ENCODE results near the gene SLC12A1.

The SLC12A1 gene

DNA sequence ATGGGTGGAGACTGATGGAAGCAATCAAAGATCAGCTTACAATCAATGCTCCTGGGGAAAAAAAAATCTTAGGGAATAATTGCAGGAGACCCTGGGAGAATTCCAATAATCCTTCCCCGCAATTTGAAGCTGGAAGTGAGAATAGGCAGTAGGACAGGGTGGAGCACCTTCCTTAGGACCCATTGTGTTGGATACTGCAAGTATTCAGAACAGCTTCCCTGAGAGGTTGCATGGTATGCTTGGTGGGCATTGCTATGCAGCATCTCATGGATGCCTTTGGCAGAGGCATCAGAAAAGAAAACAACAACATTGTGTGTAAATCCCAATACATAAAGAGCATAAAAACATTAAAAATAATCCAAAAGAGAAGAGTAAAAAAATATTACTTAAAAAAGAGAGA is 100.5 kb downstream of the SLC12A1 start:
- no peak for TF ChIP-seq SIN3A (IDR thresholded peaks at IDR 0.05; ENCODE audit: borderline replicate concordance, insufficient read depth, low read length)
- no peak for TF ChIP-seq FOXP2 (optimal IDR thresholded peaks at IDR 0.05; ENCODE audit: borderline replicate concordance, extremely low read depth, extremely low read length, insufficient read depth)
- no peak for TF ChIP-seq TAF1 (IDR thresholded peaks at IDR 0.05; ENCODE audit: borderline replicate concordance, insufficient read depth, low read length)
- TF ChIP-seq, protein P1, sequence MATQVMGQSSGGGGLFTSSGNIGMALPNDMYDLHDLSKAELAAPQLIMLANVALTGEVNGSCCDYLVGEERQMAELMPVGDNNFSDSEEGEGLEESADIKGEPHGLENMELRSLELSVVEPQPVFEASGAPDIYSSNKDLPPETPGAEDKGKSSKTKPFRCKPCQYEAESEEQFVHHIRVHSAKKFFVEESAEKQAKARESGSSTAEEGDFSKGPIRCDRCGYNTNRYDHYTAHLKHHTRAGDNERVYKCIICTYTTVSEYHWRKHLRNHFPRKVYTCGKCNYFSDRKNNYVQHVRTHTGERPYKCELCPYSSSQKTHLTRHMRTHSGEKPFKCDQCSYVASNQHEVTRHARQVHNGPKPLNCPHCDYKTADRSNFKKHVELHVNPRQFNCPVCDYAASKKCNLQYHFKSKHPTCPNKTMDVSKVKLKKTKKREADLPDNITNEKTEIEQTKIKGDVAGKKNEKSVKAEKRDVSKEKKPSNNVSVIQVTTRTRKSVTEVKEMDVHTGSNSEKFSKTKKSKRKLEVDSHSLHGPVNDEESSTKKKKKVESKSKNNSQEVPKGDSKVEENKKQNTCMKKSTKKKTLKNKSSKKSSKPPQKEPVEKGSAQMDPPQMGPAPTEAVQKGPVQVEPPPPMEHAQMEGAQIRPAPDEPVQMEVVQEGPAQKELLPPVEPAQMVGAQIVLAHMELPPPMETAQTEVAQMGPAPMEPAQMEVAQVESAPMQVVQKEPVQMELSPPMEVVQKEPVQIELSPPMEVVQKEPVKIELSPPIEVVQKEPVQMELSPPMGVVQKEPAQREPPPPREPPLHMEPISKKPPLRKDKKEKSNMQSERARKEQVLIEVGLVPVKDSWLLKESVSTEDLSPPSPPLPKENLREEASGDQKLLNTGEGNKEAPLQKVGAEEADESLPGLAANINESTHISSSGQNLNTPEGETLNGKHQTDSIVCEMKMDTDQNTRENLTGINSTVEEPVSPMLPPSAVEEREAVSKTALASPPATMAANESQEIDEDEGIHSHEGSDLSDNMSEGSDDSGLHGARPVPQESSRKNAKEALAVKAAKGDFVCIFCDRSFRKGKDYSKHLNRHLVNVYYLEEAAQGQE (IDR thresholded peaks at IDR 0.05; ENCODE audit: insufficient read depth in 1 of 2, low read depth in 2 of 2, low read length in 2 of 2): no peak
- TF ChIP-seq POLR2AphosphoS5 (IDR thresholded peaks at IDR 0.05; ENCODE audit: low read depth, low read length): no peak

DNA sequence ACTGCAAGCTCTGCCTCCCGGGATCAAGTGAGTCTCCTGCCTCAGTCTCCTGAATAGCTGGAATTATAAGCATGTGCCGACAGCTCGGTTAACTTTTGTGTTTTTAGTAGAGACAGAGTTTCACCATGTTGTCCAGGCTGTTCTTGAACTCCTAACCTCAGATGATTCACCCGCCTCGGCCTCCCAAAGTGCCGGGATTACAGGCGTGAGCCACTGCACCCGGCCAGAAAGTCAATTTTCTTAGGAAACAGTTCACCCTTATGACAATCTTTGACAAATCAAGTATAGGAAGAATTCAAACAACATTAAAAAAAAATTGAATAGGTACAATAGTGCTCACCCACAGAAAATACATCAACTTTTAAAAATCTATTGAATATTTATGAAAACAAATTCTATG is 101.5 kb downstream of the SLC12A1 start:
- TF ChIP-seq TAF1 (IDR thresholded peaks at IDR 0.05; ENCODE audit: borderline replicate concordance, insufficient read depth, low read length) (no peak), SIN3A (IDR thresholded peaks at IDR 0.05; ENCODE audit: borderline replicate concordance, insufficient read depth, low read length) (no peak), FOXP2 (optimal IDR thresholded peaks at IDR 0.05; ENCODE audit: borderline replicate concordance, extremely low read depth, extremely low read length, insufficient read depth) (no peak), POLR2AphosphoS5 (IDR thresholded peaks at IDR 0.05; ENCODE audit: low read depth, low read length) (no peak)
- TF ChIP-seq, protein P1 (IDR thresholded peaks at IDR 0.05; ENCODE audit: insufficient read depth in 1 of 2, low read depth in 2 of 2, low read length in 2 of 2): no peak

DNA sequence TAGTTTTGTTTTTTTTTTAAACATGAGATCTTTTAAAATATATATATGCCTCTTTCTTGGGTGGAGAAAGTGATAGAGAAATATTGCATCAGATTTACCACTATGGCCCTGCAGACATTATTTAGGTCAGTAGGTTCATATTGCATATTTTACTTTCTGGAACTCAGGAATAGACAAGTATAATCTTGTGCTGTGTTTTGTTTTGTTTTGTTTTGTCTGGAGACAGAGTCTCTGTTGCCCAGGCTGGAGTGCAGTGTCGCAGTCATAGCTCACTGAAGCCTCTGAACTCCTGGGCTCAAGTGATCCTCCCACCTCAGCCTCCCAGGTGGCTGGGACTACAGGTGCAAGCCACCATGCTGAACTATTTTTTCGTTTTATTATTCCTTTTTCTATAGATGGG is 103.6 kb downstream of the SLC12A1 start:
- TF ChIP-seq POLR2AphosphoS5 (IDR thresholded peaks at IDR 0.05; ENCODE audit: low read depth, low read length): no peak
- TF ChIP-seq TAF1 (IDR thresholded peaks at IDR 0.05; ENCODE audit: borderline replicate concordance, insufficient read depth, low read length): no peak
- no peak for TF ChIP-seq FOXP2 (optimal IDR thresholded peaks at IDR 0.05; ENCODE audit: borderline replicate concordance, extremely low read depth, extremely low read length, insufficient read depth)
- TF ChIP-seq, protein P1 (IDR thresholded peaks at IDR 0.05; ENCODE audit: insufficient read depth in 1 of 2, low read depth in 2 of 2, low read length in 2 of 2): no peak
- TF ChIP-seq SIN3A (IDR thresholded peaks at IDR 0.05; ENCODE audit: borderline replicate concordance, insufficient read depth, low read length): no peak

- TF ChIP-seq, protein P1 (IDR thresholded peaks at IDR 0.05; ENCODE audit: insufficient read depth in 1 of 2, low read depth in 2 of 2, low read length in 2 of 2): no peak
- TF ChIP-seq SIN3A (IDR thresholded peaks at IDR 0.05; ENCODE audit: borderline replicate concordance, insufficient read depth, low read length) (no peak), TAF1 (IDR thresholded peaks at IDR 0.05; ENCODE audit: borderline replicate concordance, insufficient read depth, low read length) (no peak), POLR2AphosphoS5 (IDR thresholded peaks at IDR 0.05; ENCODE audit: low read depth, low read length) (no peak), FOXP2 (optimal IDR thresholded peaks at IDR 0.05; ENCODE audit: borderline replicate concordance, extremely low read depth, extremely low read length, insufficient read depth) (no peak)
Measured at GRCh38 chr15:48313216-48313615, 107.1 kb downstream of the SLC12A1 start.

- TF ChIP-seq POLR2AphosphoS5 (IDR thresholded peaks at IDR 0.05; ENCODE audit: low read depth, low read length) (no peak), SIN3A (IDR thresholded peaks at IDR 0.05; ENCODE audit: borderline replicate concordance, insufficient read depth, low read length) (no peak)
- TF ChIP-seq, protein P1 (IDR thresholded peaks at IDR 0.05; ENCODE audit: insufficient read depth in 1 of 2, low read depth in 2 of 2, low read length in 2 of 2): no peak
Measured at GRCh38 chr15:48315041-48315440, 108.9 kb downstream of the SLC12A1 start.

Measured in PFSK-1 (cell line).